Measurements from ENCODE around the gene PDK1. TPM values are rescaled to one million over a fixed set of nuclear protein-coding genes. Genes with fewer than 3 reads are reported as not detected.
"Not testable (repeated sequence)": the region's sequence is repeated elsewhere in the genome, so short reads cannot be mapped to it uniquely, and the experiment has no call there.

Gene PDK1
- total RNA-seq, 4 donors from 2014 or later: 12.4 to 25.6 (median 19.2) TPM

GRCh38 chr2:172578860-172579512 lies 23.1 kb downstream of the PDK1 start:
- H3K4me1 ChIP-seq: no peaks in the 10 kb centered on the region
- TF ChIP-seq CTCF (IDR thresholded peaks at IDR 0.05) (no peak), POLR2A (IDR thresholded peaks at IDR 0.05) (no peak)
- no peak for DNase-seq
- peaks cover 0 to 29% (median 0%) of the 10 kb centered on the region in 3 donors for H3K36me3 ChIP-seq
- H3K9me3 ChIP-seq: peaks cover 0 to 19% (median 0%) of the 10 kb centered on the region in 4 donors
- H3K27me3 ChIP-seq: no peaks in the 10 kb centered on the region
- H3K4me3 ChIP-seq: no peak overlapping the region
- H3K27ac ChIP-seq: no peak overlapping the region

- TF ChIP-seq POLR2A (IDR thresholded peaks at IDR 0.05) (no peak), CTCF (IDR thresholded peaks at IDR 0.05) (no peak)
- Histone ChIP-seq H3K27ac (no peak overlapping the region), H3K4me3 (no peak overlapping the region), H3K27me3 (no peaks in the 10 kb centered on the region), H3K4me1 (no peaks in the 10 kb centered on the region), H3K36me3 (peaks cover 0 to 31% (median 0%) of the 10 kb centered on the region in 3 donors), H3K9me3 (peaks cover 0 to 8% (median 0%) of the 10 kb centered on the region in 4 donors)
- DNase-seq: no peak
Observed at GRCh38 chr2:172580544-172580943, 24.7 kb downstream of the PDK1 start.

GRCh38 chr2:172582656-172583055 lies 26.8 kb downstream of the PDK1 start:
- no peaks in the 10 kb centered on the region for H3K27me3 ChIP-seq
- H3K4me1 ChIP-seq: no peaks in the 10 kb centered on the region
- H3K4me3 ChIP-seq: no peak overlapping the region
- H3K9me3 ChIP-seq: peaks cover 0 to 5% (median 0%) of the 10 kb centered on the region in 4 donors
- no peak for DNase-seq
- H3K27ac ChIP-seq: no peak overlapping the region
- TF ChIP-seq CTCF (IDR thresholded peaks at IDR 0.05) (no peak), POLR2A (IDR thresholded peaks at IDR 0.05) (no peak)
- H3K36me3 ChIP-seq: peaks cover 0 to 38% (median 0%) of the 10 kb centered on the region in 3 donors

GRCh38 chr2:172586245-172586891 lies 30.5 kb downstream of the PDK1 start:
- peaks cover 0 to 51% (median 0%) of the 10 kb centered on the region in 3 donors for H3K36me3 ChIP-seq
- H3K27ac ChIP-seq: no peak overlapping the region
- no peak overlapping the region for H3K4me3 ChIP-seq
- no peaks in the 10 kb centered on the region for H3K4me1 ChIP-seq
- no peak for DNase-seq
- no peaks in the 10 kb centered on the region for H3K27me3 ChIP-seq
- TF ChIP-seq POLR2A (IDR thresholded peaks at IDR 0.05) (no peak), CTCF (IDR thresholded peaks at IDR 0.05) (no peak)
- H3K9me3 ChIP-seq: no peaks in the 10 kb centered on the region

DNA sequence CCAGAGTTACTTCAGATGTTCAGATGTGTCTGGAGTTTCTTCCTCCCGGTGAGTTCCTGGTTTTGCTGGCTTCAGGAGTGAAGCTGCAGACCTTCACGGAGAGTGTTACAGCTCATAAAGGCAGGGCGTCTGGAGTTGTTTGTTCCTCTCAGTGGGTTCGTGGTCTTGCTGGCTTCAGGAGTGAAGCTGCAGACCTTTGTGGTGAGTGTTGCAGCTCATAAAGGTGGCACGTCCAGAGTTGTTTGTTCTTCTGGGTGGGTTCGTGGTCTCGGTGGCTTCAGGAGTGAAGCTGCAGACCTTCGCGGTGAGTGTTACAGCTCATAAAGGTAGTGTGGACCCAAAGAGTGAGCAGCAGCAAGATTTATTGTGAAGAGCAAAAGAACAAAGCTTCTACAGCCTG lies 31.3 kb downstream of the PDK1 start:
- H3K27ac ChIP-seq, H3K9me3 ChIP-seq, H3K27me3 ChIP-seq, H3K4me3 ChIP-seq, DNase-seq, H3K4me1 ChIP-seq: not testable (repeated sequence)
- H3K36me3 ChIP-seq: peaks cover 0 to 48% (median 0%) of the 10 kb centered on the region in 3 donors

GRCh38 chr2:172588931-172589330 lies 33.0 kb downstream of the PDK1 start:
- H3K4me3 ChIP-seq: no peak overlapping the region
- H3K27me3 ChIP-seq: no peaks in the 10 kb centered on the region
- DNase-seq: no peak
- no peaks in the 10 kb centered on the region for H3K4me1 ChIP-seq
- H3K36me3 ChIP-seq: peaks cover 0 to 41% (median 0%) of the 10 kb centered on the region in 3 donors
- no peak overlapping the region for H3K27ac ChIP-seq
- TF ChIP-seq CTCF (IDR thresholded peaks at IDR 0.05): no peak
- TF ChIP-seq POLR2A (IDR thresholded peaks at IDR 0.05): no peak
- H3K9me3 ChIP-seq: no peaks in the 10 kb centered on the region

DNA sequence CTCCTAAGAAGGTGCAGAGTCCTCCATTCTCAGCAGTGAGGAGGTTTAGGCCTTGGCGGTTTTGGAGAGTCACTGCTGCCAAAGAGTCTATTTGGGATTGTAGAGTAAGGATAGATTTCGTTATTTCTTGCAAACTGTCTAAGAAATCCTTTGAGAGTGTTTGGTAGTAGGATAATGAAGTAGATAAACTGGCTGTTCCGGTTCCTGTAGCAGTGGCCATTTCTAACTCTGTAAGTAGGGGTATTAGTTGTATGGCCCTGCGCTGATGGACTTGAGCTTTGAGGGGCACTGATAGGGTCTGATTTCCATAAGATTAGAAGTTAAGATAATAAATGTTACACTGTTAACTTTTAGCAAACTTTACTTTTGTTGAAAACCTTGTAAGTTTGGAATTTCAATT lies 35.5 kb downstream of the PDK1 start:
- not testable (repeated sequence) for DNase-seq, H3K4me1 ChIP-seq, H3K9me3 ChIP-seq, H3K27ac ChIP-seq, H3K27me3 ChIP-seq, H3K4me3 ChIP-seq
- H3K36me3 ChIP-seq: peaks cover 0 to 48% (median 0%) of the 10 kb centered on the region in 3 donors

GRCh38 chr2:172592190-172592589 lies 36.3 kb downstream of the PDK1 start:
- not testable (repeated sequence) for DNase-seq, H3K4me1 ChIP-seq, H3K9me3 ChIP-seq, H3K4me3 ChIP-seq, H3K27me3 ChIP-seq, H3K27ac ChIP-seq
- H3K36me3 ChIP-seq: peaks cover 0 to 48% (median 0%) of the 10 kb centered on the region in 3 donors

Measured in Peyer's patch (tissue), 4 donors.